Measurements from ENCODE around the gene BDP1.

- no peak for TF ChIP-seq POLR2A (IDR thresholded peaks at IDR 0.05; ENCODE audit: low read length)
- TF ChIP-seq GATA1 (IDR thresholded peaks at IDR 0.05; ENCODE audit: low read depth, low read length), result no peak
Measured at GRCh38 chr5:71457106-71457505, 1.7 kb downstream of the BDP1 start.

Data from erythroblast (primary cell).